GM19238 (cell line): ENCODE data around the gene RPL5.
A peak's percentile ranks its signal among the peaks of the same experiment; 100 is the strongest.

Experiments
- DNase-seq: peaks from one replicate; pipeline ENCODE4 v3.0.0; 2011; ENCODE audit warnings: low spot score; ENCODE audit not compliant: insufficient read length

RPL5 gene

DNA sequence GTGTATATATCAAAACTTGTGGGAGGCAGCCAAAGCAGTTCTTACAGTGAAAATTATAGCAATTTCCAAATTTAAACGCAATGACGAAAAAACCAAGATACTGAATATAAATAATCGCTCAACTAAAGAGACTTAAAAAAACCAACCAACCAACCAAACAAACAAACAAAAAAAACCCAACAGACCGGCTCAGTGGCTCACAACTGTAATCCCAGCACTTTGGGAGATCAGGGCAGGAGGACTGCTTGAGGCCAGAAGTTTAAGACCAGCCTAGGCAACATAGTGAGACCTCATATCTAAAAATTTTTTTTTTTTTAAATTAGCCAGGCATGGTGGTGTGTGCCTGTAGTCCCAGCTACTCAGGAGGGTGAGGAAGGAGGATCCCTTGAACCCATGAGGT, 23.4 kb downstream of the RPL5 start:
- no peak for DNase-seq

DNA sequence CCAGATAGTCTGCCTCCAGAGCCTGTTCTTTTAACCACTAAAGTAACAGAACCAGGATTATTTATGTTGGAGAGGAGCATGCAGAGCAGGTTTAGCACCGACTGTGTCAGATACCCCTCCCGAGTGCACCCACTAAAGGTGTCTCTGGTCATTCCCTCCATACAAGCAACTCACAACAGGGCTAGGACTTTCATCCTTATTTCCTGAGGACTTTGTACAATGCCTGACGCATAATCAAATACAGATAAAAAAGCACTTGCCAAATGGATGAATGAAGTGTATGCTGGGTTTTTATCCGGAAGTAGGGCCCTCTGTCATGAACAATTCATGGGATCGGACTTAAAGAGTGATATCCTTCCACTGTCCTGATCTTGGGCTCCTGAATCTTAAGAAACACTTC, 26.0 kb downstream of the RPL5 start:
- DNase-seq: no peak

DNA sequence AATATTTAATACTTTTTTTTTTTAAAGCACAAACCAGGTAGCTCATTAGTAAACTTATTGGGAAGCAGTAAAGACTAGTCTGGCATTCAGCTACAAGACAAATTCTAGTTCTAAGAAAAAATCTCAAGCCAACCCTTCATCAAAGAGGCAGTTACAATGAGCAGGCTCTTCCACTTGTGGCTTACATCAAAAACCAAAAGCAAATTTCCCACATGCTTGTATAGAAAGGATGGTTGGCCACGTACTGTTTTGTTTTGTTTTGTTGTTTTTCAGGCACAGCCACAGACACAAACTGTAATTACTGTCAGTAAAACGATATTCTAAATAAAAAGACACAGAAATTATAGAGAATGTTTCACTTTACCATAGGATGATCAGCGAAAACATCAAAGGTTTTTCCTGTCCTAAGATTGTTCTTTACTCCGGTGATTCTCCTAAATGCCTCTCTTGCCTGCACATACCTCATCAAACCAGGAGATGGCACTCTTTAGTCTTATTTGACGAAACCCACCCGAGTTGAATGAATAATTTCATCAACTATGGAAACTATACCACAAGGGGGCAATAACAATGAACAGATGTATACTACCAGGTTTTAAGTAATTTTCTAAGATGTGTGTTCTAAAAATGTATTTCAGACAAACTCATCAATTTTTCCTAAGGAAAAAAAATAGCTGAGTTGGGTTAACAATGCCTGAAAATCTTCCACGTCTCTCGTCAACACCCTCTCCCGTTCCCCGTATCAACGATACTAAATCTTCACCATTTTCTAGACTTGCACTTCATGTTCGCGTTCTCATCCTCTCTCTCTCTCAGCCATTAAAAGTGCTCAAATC, 26.9 kb downstream of the RPL5 start:
- DNase-seq: peak; percentile 19

DNA sequence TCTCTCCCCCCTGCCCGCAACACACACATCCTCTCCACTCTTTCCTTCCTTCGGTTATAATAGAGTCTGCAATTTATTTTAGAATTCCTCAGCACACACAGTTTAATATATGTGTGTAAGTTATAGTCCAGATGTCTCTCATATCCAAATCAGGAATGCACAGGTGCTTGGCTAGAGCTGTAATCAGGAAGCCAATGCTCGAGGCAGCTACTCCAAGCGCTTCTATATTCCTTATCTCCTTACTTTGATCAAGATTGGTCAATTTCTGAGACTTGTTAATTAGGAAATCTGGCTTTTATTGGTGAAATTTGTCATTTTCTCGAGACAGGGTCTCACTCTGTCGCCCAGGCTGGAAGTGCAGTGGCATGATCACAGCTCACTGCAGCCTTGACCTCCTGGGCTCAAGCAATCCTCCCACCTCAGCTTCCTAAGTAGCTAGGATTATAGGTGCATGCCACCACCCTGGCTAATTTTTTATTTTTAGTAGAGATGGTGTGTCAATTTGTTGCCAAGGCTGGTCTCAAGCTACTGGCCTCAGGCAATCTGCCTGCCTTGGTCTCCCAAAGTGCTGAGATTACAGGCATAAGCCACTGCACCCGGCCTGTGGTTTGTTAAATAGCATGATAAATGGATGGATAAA, 27.7 kb downstream of the RPL5 start:
- DNase-seq: no peak

DNA sequence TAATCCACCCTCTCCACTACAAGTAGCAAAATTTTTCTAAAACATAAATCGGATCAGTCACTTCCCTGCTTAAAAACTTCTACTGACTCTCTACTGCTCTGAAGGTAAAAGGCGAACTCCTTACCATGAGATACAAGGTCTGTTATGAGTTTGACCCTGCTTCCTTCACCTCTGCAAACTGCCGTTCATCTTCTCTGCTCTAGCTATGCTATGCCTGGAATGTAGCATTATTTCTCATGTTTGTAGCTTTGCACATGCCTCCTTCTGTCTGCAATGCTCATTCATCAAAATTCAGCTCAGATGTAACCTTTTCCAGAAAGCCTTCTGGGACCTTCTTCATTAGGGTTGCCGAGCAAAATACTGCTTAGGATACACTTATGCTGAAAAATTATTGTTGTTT, 30.8 kb downstream of the RPL5 start:
- no peak for DNase-seq

DNA sequence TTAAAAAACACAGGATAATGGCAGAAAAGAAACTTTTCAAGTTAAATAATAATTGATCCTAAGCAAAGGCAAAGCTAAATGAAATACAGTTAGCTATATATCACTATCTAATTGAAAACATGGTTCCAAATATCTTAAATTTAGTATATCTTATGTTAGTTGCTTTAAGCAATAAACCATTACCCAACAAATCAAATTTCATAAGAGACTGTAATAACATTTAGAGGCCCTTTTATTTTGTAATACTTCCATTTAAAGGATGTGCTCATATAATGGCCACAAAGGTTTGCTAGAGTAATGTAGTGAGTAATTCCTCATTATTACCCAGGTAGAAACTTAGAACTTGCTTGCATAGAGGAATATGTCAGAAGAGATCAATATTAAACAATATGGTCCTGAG, 32.3 kb downstream of the RPL5 start:
- DNase-seq: no peak

DNA sequence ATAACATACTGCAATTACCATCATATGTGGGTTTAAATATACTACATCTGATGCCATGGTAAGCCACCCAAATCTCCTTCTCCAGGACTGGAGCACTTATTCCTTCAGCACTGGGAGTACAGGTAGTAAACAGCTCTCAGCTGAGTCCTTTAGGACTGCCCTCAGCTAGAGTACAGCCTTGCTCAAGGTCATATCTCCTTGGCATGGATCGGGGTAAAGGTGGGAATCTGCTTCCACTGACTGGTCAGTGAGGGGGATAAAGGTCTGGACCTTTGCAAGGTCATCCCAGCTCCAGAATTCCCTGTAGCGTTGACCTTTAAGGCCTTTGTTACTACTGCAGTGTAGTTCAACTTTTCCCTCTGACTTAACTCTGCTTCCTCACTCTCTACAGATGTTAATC, 38.8 kb downstream of the RPL5 start:
- DNase-seq: no peak

DNA sequence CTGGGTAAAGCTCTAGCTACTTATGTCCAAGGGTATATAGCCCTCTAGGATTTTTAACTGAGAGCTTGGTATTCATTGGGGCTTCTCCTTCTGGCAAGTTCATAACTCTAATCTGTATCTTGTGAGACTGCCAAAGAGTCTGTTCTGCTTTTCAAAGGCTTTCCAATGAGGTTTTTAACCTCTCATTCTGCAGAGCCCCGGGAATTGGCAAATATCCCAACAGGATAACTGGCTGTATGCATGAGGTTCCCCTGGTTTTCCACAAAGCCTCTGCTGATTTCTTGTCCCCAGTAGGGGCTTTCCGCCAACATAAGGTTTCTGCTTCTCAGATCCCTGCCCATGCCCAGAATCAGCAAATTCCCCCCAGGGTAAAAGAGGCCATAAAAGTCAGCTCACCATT, 40.9 kb downstream of the RPL5 start:
- no peak for DNase-seq

DNA sequence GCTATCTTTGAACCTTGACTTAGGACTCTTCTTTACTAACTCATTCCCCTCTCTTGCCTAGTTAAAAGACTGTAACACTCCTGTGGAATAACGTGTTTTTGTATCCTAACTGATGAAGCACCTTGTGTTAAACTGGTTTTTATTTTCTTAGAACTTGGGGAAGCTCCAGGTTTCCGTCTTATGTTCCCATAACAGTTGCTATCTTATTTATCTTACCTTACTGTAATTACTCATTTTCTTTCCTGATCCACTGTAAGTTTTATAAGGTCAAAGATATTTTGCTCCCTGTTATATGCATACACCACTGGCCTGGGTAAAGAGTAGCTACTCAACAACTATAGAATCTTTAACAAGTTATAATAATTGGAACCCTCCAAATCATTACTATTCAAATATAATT, 43.1 kb downstream of the RPL5 start:
- no peak for DNase-seq

DNA sequence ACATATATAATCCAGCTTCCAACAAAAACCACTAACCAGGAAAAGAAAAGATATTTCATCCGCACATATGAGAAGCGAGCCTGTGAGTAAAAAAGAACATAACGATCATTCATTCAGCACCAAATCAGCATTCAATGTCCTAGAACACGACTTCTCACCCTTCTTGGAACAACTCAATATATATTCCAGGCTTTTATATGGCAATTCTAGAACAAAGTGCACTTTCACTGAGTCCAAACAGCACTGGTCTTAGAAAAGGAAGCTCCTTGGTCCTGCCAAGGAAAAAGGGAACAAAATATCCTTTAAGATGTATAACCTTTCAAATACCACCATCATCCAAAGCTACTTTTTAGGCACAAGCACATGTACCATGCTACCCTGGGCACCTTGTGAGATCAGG, 44.5 kb downstream of the RPL5 start:
- no peak for DNase-seq

DNA sequence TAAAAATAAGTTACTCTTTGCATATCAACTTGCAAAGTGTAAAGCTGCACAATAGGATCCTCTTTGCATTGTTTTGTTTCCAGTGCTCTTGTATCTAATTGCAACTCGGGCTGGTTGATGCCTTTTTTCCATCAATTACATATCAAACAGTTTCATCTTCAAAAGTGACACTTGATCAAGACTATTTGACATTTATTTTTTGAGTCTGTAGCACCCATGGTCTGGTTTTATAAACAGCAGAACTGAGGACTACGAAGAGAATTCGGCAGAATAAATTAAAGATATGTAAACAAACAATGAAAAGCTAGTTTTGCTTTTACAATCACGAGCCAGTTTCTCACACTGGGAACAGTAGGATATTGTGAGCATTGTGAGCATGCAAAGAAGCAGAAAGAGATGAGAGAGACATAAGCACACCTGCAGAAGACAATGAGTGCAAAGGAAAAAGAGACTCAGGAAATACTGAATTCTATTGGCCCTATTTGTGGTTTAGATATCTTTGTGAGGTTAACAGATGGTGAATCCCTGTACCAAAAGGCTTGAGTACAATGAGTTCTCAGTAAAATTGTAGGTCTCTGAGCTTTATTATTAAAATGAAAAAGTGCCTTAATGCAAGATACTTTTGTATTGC, 45.4 kb downstream of the RPL5 start:
- DNase-seq: no peak

DNA sequence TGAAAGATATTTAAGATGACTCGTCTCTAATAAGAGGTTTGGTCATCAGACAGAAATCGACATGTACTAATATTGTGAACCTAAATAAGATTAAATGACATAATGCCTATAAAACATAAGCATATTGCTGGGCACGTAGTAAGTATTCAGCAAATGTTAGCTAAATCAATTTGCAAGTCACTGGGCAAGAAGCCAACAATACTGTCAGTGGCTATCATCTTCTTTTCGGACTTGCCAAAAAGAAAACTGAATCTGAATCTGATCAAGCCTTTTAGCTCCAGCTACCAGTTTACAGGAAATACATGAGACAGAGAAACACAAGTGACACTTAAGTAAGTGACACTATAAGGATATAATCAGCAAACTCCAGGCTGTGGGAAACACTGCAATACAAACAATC, 46.0 kb downstream of the RPL5 start:
- no peak for DNase-seq

DNA sequence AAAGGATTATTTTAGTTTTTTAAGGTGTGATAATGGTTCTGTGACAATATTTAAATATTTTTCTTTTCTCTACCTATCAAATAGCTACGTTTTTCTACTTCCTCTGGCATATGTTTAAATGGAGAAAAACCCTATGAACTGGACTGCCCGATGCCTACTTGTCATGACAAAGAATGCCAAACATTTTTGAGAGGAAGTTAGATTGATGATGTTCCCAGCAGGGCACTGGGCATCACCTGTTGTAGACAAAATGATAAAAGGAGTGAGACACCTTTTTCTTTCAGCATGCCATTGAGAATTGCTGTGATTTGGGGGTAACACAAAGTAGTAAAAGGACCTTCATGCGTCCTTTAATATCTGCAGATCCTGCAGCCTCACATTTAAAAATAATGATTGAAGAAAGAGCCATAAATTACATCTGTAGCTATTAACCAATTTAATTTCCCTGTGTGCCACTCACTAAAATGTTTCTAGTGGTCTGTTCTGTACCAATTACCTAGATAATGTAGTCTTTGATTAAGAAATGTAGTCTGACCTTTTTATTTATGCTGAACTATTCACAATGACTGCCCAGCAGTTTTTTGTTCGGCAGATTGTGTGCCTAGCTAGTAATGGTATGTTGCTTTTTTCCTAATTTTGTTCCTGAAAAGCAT, 47.6 kb downstream of the RPL5 start:
- DNase-seq: no peak

DNA sequence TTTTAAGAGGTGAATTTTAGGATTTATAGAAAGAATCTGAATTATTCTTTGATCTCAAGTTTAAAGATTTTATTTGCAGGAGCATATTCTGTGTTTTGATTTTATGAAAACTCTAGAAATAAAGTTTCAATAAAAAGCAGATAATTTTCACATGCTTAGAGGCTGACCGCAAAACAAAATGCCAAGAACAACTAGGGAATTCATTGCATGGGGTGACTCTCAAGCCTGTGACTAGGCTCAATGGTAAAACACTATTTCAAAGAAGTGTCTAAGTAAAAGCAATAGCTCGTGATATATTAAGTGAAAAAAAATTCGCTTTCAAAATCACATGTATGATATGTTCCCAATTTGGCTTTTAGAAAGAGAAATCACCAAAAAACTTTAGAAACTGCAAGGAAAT, 49.6 kb downstream of the RPL5 start:
- DNase-seq: no peak

DNA sequence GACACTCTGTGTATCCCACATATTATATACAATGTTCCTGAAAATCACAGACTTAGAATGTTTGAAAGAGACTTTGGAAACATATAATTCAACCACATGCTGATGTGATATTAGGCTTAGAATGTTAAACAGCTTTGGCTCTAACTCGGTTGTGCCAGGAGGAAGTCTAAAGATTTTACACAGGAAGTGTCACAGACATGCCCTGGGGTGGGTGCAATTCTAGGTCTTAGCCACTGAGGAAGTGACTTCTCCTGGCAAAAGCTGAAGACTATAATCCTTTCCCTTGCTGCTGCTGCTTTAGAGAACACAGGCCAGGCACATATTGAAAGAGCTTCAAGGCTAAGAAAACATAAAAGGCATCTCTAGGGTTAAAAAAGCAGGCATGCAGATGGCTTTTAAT, 51.0 kb downstream of the RPL5 start:
- DNase-seq: no peak

DNA sequence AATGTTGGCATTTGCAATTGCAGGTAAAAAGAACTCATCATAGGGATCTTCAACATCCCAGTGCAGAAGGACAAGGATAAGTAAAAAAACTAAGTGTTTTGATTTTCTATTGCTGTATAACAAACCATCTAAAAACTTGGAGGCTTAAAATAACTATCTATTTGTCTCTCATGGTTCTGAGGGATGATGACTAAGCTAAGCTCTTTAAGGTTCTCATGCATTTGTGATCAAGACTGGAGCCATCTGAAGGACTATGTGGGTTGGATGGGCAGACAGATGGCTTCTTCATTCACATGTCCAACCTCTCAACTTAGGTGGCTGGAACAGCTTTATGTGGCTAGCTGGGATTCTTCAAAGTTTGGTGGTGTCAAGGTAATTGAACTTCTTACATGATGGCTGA, 51.5 kb downstream of the RPL5 start:
- DNase-seq: no peak

DNA sequence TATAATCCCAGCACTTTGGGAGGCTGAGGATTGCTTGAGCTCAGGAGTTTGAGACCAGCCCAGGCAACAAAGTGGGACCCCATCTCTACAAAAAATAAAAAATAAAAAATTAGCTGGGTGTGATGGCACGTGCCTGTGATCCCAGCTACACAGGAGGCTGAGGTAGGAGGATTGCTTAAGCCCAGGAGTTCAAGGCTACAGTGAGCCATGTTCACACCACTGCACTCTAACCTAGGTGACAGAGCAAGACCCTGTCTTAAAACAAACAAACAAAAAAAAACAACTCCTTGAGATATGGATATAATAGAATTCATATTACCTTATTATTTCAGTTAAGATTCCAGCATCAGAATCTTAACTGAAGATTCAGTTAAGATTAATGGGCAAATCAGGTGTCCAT, 52.4 kb downstream of the RPL5 start:
- no peak for DNase-seq

DNA sequence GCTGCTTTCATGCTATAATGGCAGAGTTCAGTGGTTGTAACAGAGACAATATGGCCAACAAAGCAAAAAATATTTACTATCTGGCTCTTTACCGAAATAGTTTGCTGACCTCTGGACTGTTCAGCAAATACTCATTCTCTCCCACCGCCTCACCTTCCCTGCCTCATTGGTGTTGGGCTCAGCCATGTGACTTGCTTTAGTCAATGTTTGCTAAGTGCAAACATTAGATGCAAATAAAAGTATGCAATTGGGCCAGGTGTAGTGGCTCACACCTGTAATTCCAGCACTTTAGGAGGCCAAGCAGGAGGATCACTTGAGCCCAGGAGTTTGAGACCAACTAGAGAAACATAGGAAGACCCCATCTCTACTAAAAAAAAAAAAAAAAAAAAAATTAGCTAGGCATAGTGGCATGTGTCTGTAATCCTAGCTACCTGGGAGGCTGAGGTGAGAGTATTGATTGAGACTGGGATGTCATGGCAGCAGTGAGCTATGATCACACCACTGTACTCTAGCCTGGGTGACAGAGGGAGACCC, 55.1 kb downstream of the RPL5 start:
- DNase-seq: no peak

DNA sequence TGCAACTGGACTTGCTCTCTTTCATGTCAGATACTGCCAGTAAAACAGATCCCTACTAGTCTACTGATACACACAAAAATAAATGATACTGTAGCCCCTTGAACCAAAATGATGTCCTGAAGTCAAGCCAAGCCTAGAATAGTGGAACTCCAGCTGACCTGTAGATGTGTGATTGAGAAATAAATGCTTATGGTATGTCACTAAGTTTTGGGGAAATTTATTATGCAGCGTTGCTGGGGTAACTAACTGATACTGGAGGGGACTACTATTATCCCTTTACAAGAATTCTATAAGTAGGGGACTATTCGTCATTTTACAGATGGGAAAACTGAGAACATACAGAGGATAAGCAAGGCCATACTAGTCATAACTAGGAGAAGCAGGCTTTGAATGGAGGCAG, 55.6 kb downstream of the RPL5 start:
- DNase-seq: no peak
